ENCODE results near the gene MRPL17. TPM values are rescaled to one million over a fixed set of nuclear protein-coding genes. Genes with fewer than 3 reads are reported as not detected.

Gene MRPL17
- total and polyA plus RNA-seq, 9 of the 15 experiments (the other 6 are each of a cell fraction or from before 2014, with no cell fraction given) = 33.9 to 81.6 (median 43.9) TPM

DNA sequence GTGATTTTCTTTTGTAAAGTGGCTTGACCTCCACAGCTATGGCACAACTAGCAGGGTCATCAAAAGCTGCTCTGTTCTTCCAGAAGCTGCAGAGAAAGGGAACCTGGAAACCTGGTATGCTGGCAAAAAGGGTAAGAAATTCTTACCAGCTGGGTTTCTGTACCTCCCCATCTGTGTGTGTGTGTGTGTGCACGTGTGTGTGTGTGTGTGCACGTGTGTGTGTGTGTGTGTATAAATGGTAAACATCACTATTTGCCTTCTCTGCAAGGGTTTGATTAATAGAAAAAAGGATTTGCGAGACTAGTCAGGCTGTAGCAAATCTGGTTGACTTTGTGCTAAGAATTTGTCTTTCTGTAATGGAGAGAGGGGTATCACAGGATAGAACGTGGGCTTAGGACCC is 4.7 kb upstream of the MRPL17 start (continued):
- TF ChIP-seq NEUROD1 (IDR thresholded peaks at IDR 0.05; ENCODE audit: borderline replicate concordance, low read depth, low read length, partially characterized antibody) (no peak), ZNF316 (IDR thresholded peaks at IDR 0.05) (no peak), MCM5 (IDR thresholded peaks at IDR 0.05; ENCODE audit: low read depth) (no peak), DPF2 (IDR thresholded peaks at IDR 0.05) (no peak), SPI1 (IDR thresholded peaks at IDR 0.05; ENCODE audit: borderline replicate concordance, low read depth, low read length) (no peak), ZNF655 (CRISPR knock-in tag; IDR thresholded peaks at IDR 0.05) (no peak), SMARCB1 (IDR thresholded peaks at IDR 0.05; ENCODE audit: insufficient read length, low read depth) (no peak)

GRCh38 chr11:6686006-6686405 is 2.9 kb upstream of the MRPL17 start:
- Histone ChIP-seq H3K9me1 (ENCODE audit: control insufficient read depth, insufficient read depth, low read length) (peaks cover 2% of the 10 kb centered on the region), H3K36me3 (ENCODE audit: control insufficient read depth, insufficient read depth, low read length) (peaks cover 15% of the 10 kb centered on the region), H2AFZ (ENCODE audit: low read depth, low read length) (no peak overlapping the region), H3K4me1 (replicated peaks in 1 of 2; ENCODE audit: control insufficient read depth in 2 of 2, insufficient read depth in 2 of 2, low read length in 2 of 2) (peaks cover 10 to 17% of the 10 kb centered on the region in 2 experiments; a peak in 4 of 5 replicates), H3K27ac (ENCODE audit: extremely low read depth, low read depth, low read length) (no peak overlapping the region), H3K27me3 (ENCODE audit: control insufficient read depth in 2 of 2, insufficient read depth in 2 of 2, low read length in 2 of 2) (no peaks in the 10 kb centered on the region), H3K79me2 (ENCODE audit: control insufficient read depth, insufficient read depth, low read length) (peaks cover 24% of the 10 kb centered on the region), H4K20me1 (replicated peaks; ENCODE audit: control insufficient read depth, insufficient read depth, low read length) (no peaks in the 10 kb centered on the region), H3K9ac (ENCODE audit: insufficient read depth in 1 of 2, low read depth in 2 of 2, low read length in 2 of 2) (no peak overlapping the region), H3K9me3 (replicated peaks; ENCODE audit: control insufficient read depth, insufficient read depth, low read depth, low read length) (peaks cover 5% of the 10 kb centered on the region), H3K4me3 (no peak overlapping the region), H3K4me2 (ENCODE audit: insufficient read depth, low read length) (no peak overlapping the region)
- in situ Hi-C loops (cut with MboI) (no loop called here), intact Hi-C loops (cut with micrococcal nuclease) (no loop called here)
- no peak for TF ChIP-seq MIER1 (IDR thresholded peaks at IDR 0.05; ENCODE audit: low read depth)
- no TSS peak for BruUV-seq (replicated peaks)
- DNase-seq (ENCODE audit: extremely low read depth in 1 of 4, low spot score in 3 of 4) (no peak), ATAC-seq (no peak), FAIRE-seq (no peak)
- POLR2A ChIA-PET = interaction anchor here (0.8 to 1.1 kb wide), 2 partner anchors 9 to 79 kb away, joined by 3 to 5 read pairs; no protein-coding TSS in a partner anchor
- CTCF ChIA-PET (ENCODE audit: low intra/inter-chr PET ratio) = no interaction called here

Measured in K562 (cell line).